Peyer's patch (tissue), 4 donors: ENCODE data around the gene CCL23. TPM values are rescaled to one million over a fixed set of nuclear protein-coding genes. Genes with fewer than 3 reads are reported as not detected.

ENCODE experiments used
- DNase-seq, 3 donors: peaks; one replicate each; pipeline ENCODE4 v3.0.0-alpha.2; 2017 to 2019
- H3K27ac ChIP-seq, 4 donors: fragments of 200-600 bp; sonication (generic); one replicate each; pipeline ENCODE4 v1.5.1; 2016 to 2019
- H3K27me3 ChIP-seq, 2 donors: fragments of 200-600 bp; sonication (generic); one replicate each; pipeline ENCODE4 v1.5.1; 2019
- H3K36me3 ChIP-seq, 3 donors: fragments of 200-600 bp; sonication (generic); one replicate each; pipeline ENCODE4 v1.5.1; 2016 to 2019
- H3K4me1 ChIP-seq, 4 donors: fragments of 200-600 bp; sonication (generic); one replicate each; pipeline ENCODE4 v1.5.1; 2016 to 2019
- H3K4me3 ChIP-seq, 4 donors: fragments of 200-600 bp; sonication (generic); 1 replicate in 3 of 4; 2 replicates in 1 of 4; pipeline ENCODE4 v1.5.1; 2016 to 2019; ENCODE audit warnings: mild to moderate bottlenecking in 1 of 4
- H3K9me3 ChIP-seq, 4 donors: fragments of 200-600 bp; sonication (generic); one replicate each; pipeline ENCODE4 v1.5.1; 2016 to 2019; ENCODE audit warnings: mild to moderate bottlenecking in 1 of 4
- CTCF ChIP-seq, 6 experiments: fragments of 450-650 bp in 4 of 6; fragments of 200-600 bp in 2 of 6; sonication (generic) in 1 of 6; IDR thresholded peaks; one replicate each; pipeline ENCODE4 v1.5.1; 2017 to 2019; ENCODE audit warnings: antibody characterized with exemption in 6 of 6, mild to moderate bottlenecking in 3 of 6, moderate library complexity in 1 of 6
- POLR2A ChIP-seq, 2 donors: fragments of 450-650 bp; IDR thresholded peaks; one replicate each; pipeline ENCODE4 v1.5.1; 2017; ENCODE audit warnings: antibody characterized with exemption in 2 of 2, mild to moderate bottlenecking in 2 of 2, moderate library complexity in 2 of 2
- total RNA-seq, 4 donors: library from RNA; depleted of rRNA; stranded (reverse); fragments of >200 nt; gene quantifications; one replicate each; pipeline ENCODE4 v1.1.0, GENCODE V29; 2016

The CCL23 gene
- 1 to 10 TPM in 1 of 4 donors, not detected in 3; 3.6 TPM for total RNA-seq

GRCh38 chr17:36017799-36018198, at the start of gene CCL23:
TSS of gene CCL23 (minus strand) at chr17:36017972. CDS start at chr17:36017897, 75 bp downstream.
- Histone ChIP-seq H3K36me3 (no peaks in the 10 kb centered on the region), H3K4me3 (no peak within 1 kb of the TSS), H3K9me3 (no peaks in the 10 kb centered on the region), H3K27ac (no peak within 1 kb of the TSS), H3K27me3 (no peaks in the 10 kb centered on the region), H3K4me1 (no peaks in the 10 kb centered on the region)
- TF ChIP-seq CTCF (IDR thresholded peaks at IDR 0.05) (no peak), POLR2A (IDR thresholded peaks at IDR 0.05) (no peak)
- DNase-seq = no peak

GRCh38 chr17:36066365-36066985, 48.7 kb upstream of the CCL23 start:
- no peaks in the 10 kb centered on the region for H3K27me3 ChIP-seq
- no peaks in the 10 kb centered on the region for H3K4me1 ChIP-seq
- no peaks in the 10 kb centered on the region for H3K9me3 ChIP-seq
- no peaks in the 10 kb centered on the region for H3K36me3 ChIP-seq
- no peak overlapping the region for H3K4me3 ChIP-seq
- peak overlapping the region in 1 of 4 donors; percentile 39 for H3K27ac ChIP-seq
- TF ChIP-seq CTCF (IDR thresholded peaks at IDR 0.05) = no peak
- TF ChIP-seq POLR2A (IDR thresholded peaks at IDR 0.05) = no peak
- DNase-seq = no peak

- Histone ChIP-seq H3K27ac (no peak within 1 kb of the TSS), H3K9me3 (no peaks in the 10 kb centered on the region), H3K4me1 (no peaks in the 10 kb centered on the region), H3K27me3 (no peaks in the 10 kb centered on the region), H3K4me3 (no peak within 1 kb of the TSS), H3K36me3 (no peaks in the 10 kb centered on the region)
- DNase-seq = no peak
- TF ChIP-seq POLR2A (IDR thresholded peaks at IDR 0.05) (no peak), CTCF (IDR thresholded peaks at IDR 0.05) (no peak)
Measured at GRCh38 chr17:36063786-36064541, 46.2 kb upstream of the CCL23 start, which contains the start of gene CCL18. TSS of gene CCL18 (plus strand) at chr17:36064272. CDS start at chr17:36064343, 71 bp downstream.

- H3K4me3 ChIP-seq = no peak overlapping the region
- H3K27ac ChIP-seq = no peak overlapping the region
- no peaks in the 10 kb centered on the region for H3K9me3 ChIP-seq
- no peaks in the 10 kb centered on the region for H3K4me1 ChIP-seq
- no peak for DNase-seq
- no peaks in the 10 kb centered on the region for H3K27me3 ChIP-seq
- TF ChIP-seq POLR2A (IDR thresholded peaks at IDR 0.05) (no peak), CTCF (IDR thresholded peaks at IDR 0.05) (no peak)
- H3K36me3 ChIP-seq = no peaks in the 10 kb centered on the region
Measured at GRCh38 chr17:36060816-36061215, 43.0 kb upstream of the CCL23 start.

- H3K27me3 ChIP-seq = no peaks in the 10 kb centered on the region
- no peak overlapping the region for H3K4me3 ChIP-seq
- no peaks in the 10 kb centered on the region for H3K4me1 ChIP-seq
- TF ChIP-seq POLR2A (IDR thresholded peaks at IDR 0.05) = no peak
- no peak for TF ChIP-seq CTCF (IDR thresholded peaks at IDR 0.05)
- no peaks in the 10 kb centered on the region for H3K36me3 ChIP-seq
- no peak overlapping the region for H3K27ac ChIP-seq
- H3K9me3 ChIP-seq = no peaks in the 10 kb centered on the region
- DNase-seq = no peak
Measured at GRCh38 chr17:36059406-36059805, 41.6 kb upstream of the CCL23 start.
